Measurements from ENCODE around the gene SUPT20HL1.

DNA sequence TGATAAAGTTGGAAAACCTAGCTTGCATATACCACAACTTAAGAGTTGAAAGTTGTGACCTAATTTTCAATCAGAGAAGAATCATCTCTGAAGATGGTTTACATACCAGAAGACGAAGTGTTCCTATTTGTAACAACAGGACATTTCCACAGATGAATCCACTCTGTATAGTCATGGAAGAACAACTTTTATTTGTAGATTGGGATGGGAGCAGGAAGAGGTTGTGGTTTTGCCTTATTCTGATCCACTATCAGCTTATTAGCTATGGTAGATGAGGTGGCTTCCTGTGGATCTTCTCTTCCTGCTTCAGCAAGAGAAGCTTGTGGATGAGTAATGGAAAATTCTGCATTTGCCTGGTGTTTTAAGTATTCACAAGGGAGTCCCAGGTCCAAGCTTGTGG, 18.6 kb upstream of the SUPT20HL1 start:
- TF ChIP-seq, protein P1, sequence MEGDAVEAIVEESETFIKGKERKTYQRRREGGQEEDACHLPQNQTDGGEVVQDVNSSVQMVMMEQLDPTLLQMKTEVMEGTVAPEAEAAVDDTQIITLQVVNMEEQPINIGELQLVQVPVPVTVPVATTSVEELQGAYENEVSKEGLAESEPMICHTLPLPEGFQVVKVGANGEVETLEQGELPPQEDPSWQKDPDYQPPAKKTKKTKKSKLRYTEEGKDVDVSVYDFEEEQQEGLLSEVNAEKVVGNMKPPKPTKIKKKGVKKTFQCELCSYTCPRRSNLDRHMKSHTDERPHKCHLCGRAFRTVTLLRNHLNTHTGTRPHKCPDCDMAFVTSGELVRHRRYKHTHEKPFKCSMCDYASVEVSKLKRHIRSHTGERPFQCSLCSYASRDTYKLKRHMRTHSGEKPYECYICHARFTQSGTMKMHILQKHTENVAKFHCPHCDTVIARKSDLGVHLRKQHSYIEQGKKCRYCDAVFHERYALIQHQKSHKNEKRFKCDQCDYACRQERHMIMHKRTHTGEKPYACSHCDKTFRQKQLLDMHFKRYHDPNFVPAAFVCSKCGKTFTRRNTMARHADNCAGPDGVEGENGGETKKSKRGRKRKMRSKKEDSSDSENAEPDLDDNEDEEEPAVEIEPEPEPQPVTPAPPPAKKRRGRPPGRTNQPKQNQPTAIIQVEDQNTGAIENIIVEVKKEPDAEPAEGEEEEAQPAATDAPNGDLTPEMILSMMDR (conservative IDR thresholded peaks at IDR 0.05; ENCODE audit: low read depth in 2 of 2) = no peak
- no peak for TF ChIP-seq EZH2phosphoT487 (IDR thresholded peaks at IDR 0.05; ENCODE audit: unreplicated experiment)
- no peak for TF ChIP-seq CREB1 (CRISPR knock-in tag; IDR thresholded peaks at IDR 0.05; ENCODE audit: low read depth)

All from GM23338 (cell line).